Neuronal stem cell (in vitro differentiated cells): ENCODE measurements around the gene KIF26B.

Source experiments
- DNase-seq: peaks from one replicate; pipeline ENCODE4 v3.0.0-alpha.2; 2013; ENCODE audit warnings: low spot score
- H2AFZ ChIP-seq: one replicate; pipeline ENCODE4 v1.6.1; 2013; ENCODE audit warnings: mild to moderate bottlenecking, low read length, inconsistent platforms
- H2AK5ac ChIP-seq: 2 replicates; pipeline ENCODE4 v1.6.1; 2013; ENCODE audit warnings: low read depth, mild to moderate bottlenecking, inconsistent platforms, low read length, moderate library complexity, mixed read lengths
- H2BK120ac ChIP-seq: 2 replicates; pipeline ENCODE4 v1.6.1; 2013; ENCODE audit warnings: low read depth, mild to moderate bottlenecking, inconsistent platforms, low read length, moderate library complexity, mixed read lengths
- H2BK12ac ChIP-seq: one replicate; pipeline ENCODE4 v1.6.1; 2013; ENCODE audit warnings: low read length, inconsistent platforms
- H2BK15ac ChIP-seq: 2 replicates; pipeline ENCODE4 v1.6.1; 2013; ENCODE audit warnings: mild to moderate bottlenecking, low read length, inconsistent platforms, mixed read lengths
- H2BK5ac ChIP-seq: one replicate; pipeline ENCODE4 v1.6.1; 2013; ENCODE audit warnings: inconsistent platforms, mild to moderate bottlenecking, low read length, moderate library complexity
- H3K14ac ChIP-seq: one replicate; pipeline ENCODE4 v1.6.1; 2013; ENCODE audit warnings: low read length, inconsistent platforms
- H3K18ac ChIP-seq: 2 replicates; pipeline ENCODE4 v1.6.1; 2013; ENCODE audit warnings: low read length, inconsistent platforms
- H3K23ac ChIP-seq: 2 replicates; pipeline ENCODE4 v1.6.1; 2013; ENCODE audit warnings: low read depth, mild to moderate bottlenecking, mixed read lengths, low read length, inconsistent platforms; ENCODE audit not compliant: poor library complexity
- H3K27ac ChIP-seq: replicated peaks from 3 replicates; pipeline ENCODE4 v1.5.1; 2013; ENCODE audit warnings: low read length, inconsistent platforms
- H3K27me3 ChIP-seq, 3 experiments: 2 replicates each; pipeline ENCODE4 v1.6.1; 2013; ENCODE audit warnings: low read length in 3 of 3, mild to moderate bottlenecking in 2 of 3, inconsistent platforms in 1 of 3, low read depth in 1 of 3, mixed read lengths in 1 of 3, moderate library complexity in 1 of 3; ENCODE audit not compliant: control insufficient read depth in 3 of 3, insufficient read depth in 3 of 3
- H3K36me3 ChIP-seq, 2 donors: replicated peaks in 1 of 2; 2 replicates each; pipeline ENCODE4 v1.6.1; 2013; ENCODE audit warnings: low read length in 2 of 2; ENCODE audit not compliant: control insufficient read depth in 2 of 2, insufficient read depth in 2 of 2
- H3K4ac ChIP-seq: 2 replicates; pipeline ENCODE4 v1.6.1; 2013; ENCODE audit warnings: inconsistent platforms, mild to moderate bottlenecking, low read length, moderate library complexity
- H3K4me1 ChIP-seq, 2 donors: 1 replicate in 1 of 2; 2 replicates in 1 of 2; pipeline ENCODE4 v1.6.1; 2013; ENCODE audit warnings: low read length in 2 of 2, low read depth in 1 of 2; ENCODE audit not compliant: control insufficient read depth in 2 of 2, insufficient read depth in 1 of 2
- H3K4me2 ChIP-seq: one replicate; pipeline ENCODE4 v1.6.1; 2013; ENCODE audit warnings: mild to moderate bottlenecking, low read length, inconsistent platforms; ENCODE audit not compliant: insufficient read depth, poor library complexity, severe bottlenecking
- H3K4me3 ChIP-seq, 2 donors: 2 replicates each; pipeline ENCODE4 v1.5.1; 2013; ENCODE audit warnings: low read length in 2 of 2, mild to moderate bottlenecking in 2 of 2, inconsistent platforms in 1 of 2, moderate library complexity in 1 of 2
- H3K79me1 ChIP-seq: one replicate; pipeline ENCODE4 v1.6.1; 2013; ENCODE audit warnings: low read depth, mild to moderate bottlenecking, inconsistent platforms, low read length, moderate library complexity
- H3K9ac ChIP-seq: one replicate; pipeline ENCODE4 v1.6.1; 2013; ENCODE audit warnings: mild to moderate bottlenecking, low read depth, low read length, inconsistent platforms; ENCODE audit not compliant: poor library complexity
- H3K9me3 ChIP-seq, 2 donors: replicated peaks in 1 of 2; 2 replicates each; pipeline versions ENCODE3 to v1.6.1; 2013; ENCODE audit warnings: low read length in 2 of 2, mild to moderate bottlenecking in 2 of 2, inconsistent platforms in 1 of 2, low read depth in 1 of 2, mixed read lengths in 1 of 2, moderate library complexity in 1 of 2; ENCODE audit not compliant: control insufficient read depth in 2 of 2, insufficient read depth in 1 of 2
- H4K8ac ChIP-seq: one replicate; pipeline ENCODE4 v1.6.1; 2013; ENCODE audit warnings: low read depth, mild to moderate bottlenecking, inconsistent platforms, low read length, moderate library complexity
- H4K91ac ChIP-seq: one replicate; pipeline ENCODE4 v1.6.1; 2013; ENCODE audit warnings: low read length, low read depth, mild to moderate bottlenecking, inconsistent platforms; ENCODE audit not compliant: poor library complexity
- WGBS, 2 donors: extraction: QIAGEN DNeasy Blood & Tissue Kit; methylation state at CpG; one replicate each; pipeline ENCODE4 v1.1.7; 2013; ENCODE audit warnings: missing lambda C conversion rate in 2 of 2, mixed read lengths in 1 of 2; ENCODE audit not compliant: insufficient read length in 2 of 2, insufficient replicate concordance in 1 of 2; ENCODE audit errors: extremely low coverage in 2 of 2; 5-methylcytosine and 5-hydroxymethylcytosine counted together

KIF26B gene

DNA sequence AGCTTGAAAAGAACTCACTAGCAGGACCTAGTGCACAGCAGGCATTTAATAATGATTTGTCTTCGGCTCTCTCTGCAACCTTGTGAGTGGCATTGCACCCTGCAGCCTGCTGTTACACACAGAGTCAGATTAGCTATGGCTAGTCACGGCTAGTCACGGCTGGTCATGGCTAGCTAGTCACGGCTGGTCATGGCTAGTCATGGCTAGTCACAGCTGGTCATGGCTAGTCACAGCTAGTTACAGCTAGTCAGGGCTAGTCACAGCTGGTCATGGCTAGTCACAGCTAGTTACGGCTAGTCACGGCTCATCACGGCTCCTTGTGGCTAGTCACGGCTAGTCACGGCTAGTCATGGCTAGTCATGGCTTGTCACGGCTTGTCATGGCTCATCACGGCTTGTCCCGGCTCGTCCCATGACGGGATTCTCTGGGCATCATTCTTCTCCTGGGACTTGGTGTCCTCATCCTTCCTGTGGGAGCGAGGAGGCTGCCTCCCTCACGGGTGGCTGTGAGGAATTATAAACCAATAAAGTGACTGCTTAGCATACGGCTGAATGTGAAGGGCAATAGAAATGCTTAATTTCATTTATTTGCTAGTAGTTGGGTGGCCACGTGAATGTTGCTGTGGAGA is 12.5 kb upstream of the KIF26B start:
- H3K4me1 ChIP-seq: no peaks in the 10 kb centered on the region
- no peaks in the 10 kb centered on the region for H3K27me3 ChIP-seq
- peak overlapping the region; percentile 58 for H3K23ac ChIP-seq
- H3K9me3 ChIP-seq: no peaks in the 10 kb centered on the region
- WGBS, 2 donors: no CpG with 5 or more reads among the region's 18 CpGs
- no peak for DNase-seq
- H2BK15ac ChIP-seq: no peak overlapping the region
- H3K4me2 ChIP-seq: no peak overlapping the region
- peak overlapping the region; percentile 14 for H4K91ac ChIP-seq
- H3K9ac ChIP-seq: no peak overlapping the region
- no peak overlapping the region for H2AFZ ChIP-seq
- no peak overlapping the region for H3K18ac ChIP-seq
- no peak overlapping the region for H3K4ac ChIP-seq
- no peak overlapping the region for H3K27ac ChIP-seq
- no peak overlapping the region for H3K4me3 ChIP-seq
- peak overlapping the region; percentile 87 for H4K8ac ChIP-seq
- H3K79me1 ChIP-seq: no peaks in the 10 kb centered on the region
- no peak overlapping the region for H2BK120ac ChIP-seq
- no peak overlapping the region for H2AK5ac ChIP-seq
- H3K36me3 ChIP-seq: no peaks in the 10 kb centered on the region
- H3K14ac ChIP-seq: peak overlapping the region; percentile 67
- no peak overlapping the region for H2BK5ac ChIP-seq
- no peak overlapping the region for H2BK12ac ChIP-seq

DNA sequence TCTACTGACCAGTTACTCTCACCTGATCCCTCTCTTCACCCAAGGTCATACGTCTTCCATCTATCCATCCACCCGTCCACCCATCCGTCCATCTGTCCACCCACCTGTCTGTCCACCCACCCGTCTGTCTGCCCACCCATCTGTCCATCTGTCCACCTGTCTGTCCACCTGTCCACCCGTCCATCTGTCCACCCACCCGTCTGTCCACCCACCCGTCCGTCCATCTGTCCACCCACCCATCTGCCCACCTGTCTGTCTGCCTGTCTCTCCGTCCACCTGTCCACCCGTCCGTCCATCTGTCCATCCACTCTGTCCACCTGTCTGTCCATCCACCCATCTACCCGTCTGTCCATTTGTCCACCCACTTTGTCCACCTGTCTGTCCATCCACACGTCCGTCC is 11.8 kb upstream of the KIF26B start:
- no peak for DNase-seq
- no peak overlapping the region for H4K8ac ChIP-seq
- no CpG with 5 or more reads among the region's 14 CpGs for WGBS, 2 donors

DNA sequence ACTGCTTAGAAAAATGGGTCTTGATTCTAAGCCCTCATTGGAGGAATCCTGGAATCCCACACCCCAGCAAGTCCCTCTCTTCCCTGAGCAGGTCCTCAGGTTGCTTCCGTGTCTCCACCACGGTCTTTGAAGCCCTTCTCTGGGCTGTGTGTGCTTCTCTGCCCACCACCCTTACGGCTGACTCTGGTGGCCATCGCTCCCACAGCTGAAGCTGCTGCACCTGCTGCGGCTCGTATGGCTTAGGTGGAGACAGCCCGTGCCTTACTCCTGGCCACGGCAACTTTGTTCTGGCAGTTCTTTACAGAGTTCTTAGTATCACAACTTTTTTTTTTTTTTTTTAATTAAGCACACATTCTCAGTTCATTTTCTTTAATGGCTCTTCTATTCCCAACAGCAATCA is 10.9 kb upstream of the KIF26B start:
- H3K4me3 ChIP-seq: peak overlapping the region in 1 of 2 donors; percentile 22
- H4K91ac ChIP-seq: no peak overlapping the region
- no peak overlapping the region for H3K27ac ChIP-seq
- no peak overlapping the region for H4K8ac ChIP-seq
- H3K36me3 ChIP-seq: no peaks in the 10 kb centered on the region
- H3K9ac ChIP-seq: no peak overlapping the region
- no peak overlapping the region for H3K4me2 ChIP-seq
- H3K27me3 ChIP-seq: no peaks in the 10 kb centered on the region
- H2BK120ac ChIP-seq: no peak overlapping the region
- no peak overlapping the region for H2BK5ac ChIP-seq
- H3K79me1 ChIP-seq: no peaks in the 10 kb centered on the region
- no peak overlapping the region for H3K4ac ChIP-seq
- no peak overlapping the region for H3K23ac ChIP-seq
- no peak overlapping the region for H2AFZ ChIP-seq
- no peak for DNase-seq
- H3K4me1 ChIP-seq: no peaks in the 10 kb centered on the region
- H2AK5ac ChIP-seq: peak overlapping the region; percentile 13
- WGBS, 2 donors: no CpG with 5 or more reads among the region's 8 CpGs
- no peak overlapping the region for H2BK12ac ChIP-seq
- no peak overlapping the region for H3K14ac ChIP-seq
- peak overlapping the region; percentile 53 for H3K18ac ChIP-seq
- H3K9me3 ChIP-seq: no peaks in the 10 kb centered on the region
- H2BK15ac ChIP-seq: no peak overlapping the region

More for the DNA sequence above, 11.8 kb upstream of the KIF26B start:
- Histone ChIP-seq H4K91ac (no peak overlapping the region), H3K27me3 (no peaks in the 10 kb centered on the region), H3K4me1 (no peaks in the 10 kb centered on the region), H3K36me3 (no peaks in the 10 kb centered on the region), H2AFZ (no peak overlapping the region), H3K27ac (no peak overlapping the region), H2BK5ac (no peak overlapping the region), H2BK120ac (no peak overlapping the region), H2AK5ac (no peak overlapping the region), H3K4me2 (no peak overlapping the region), H3K14ac (peak overlapping the region; percentile 3), H3K4ac (no peak overlapping the region), H3K23ac (no peak overlapping the region), H3K4me3 (no peak overlapping the region), H2BK12ac (no peak overlapping the region), H3K9ac (no peak overlapping the region), H3K79me1 (no peaks in the 10 kb centered on the region), H2BK15ac (no peak overlapping the region), H3K18ac (no peak overlapping the region), H3K9me3 (no peaks in the 10 kb centered on the region)

DNA sequence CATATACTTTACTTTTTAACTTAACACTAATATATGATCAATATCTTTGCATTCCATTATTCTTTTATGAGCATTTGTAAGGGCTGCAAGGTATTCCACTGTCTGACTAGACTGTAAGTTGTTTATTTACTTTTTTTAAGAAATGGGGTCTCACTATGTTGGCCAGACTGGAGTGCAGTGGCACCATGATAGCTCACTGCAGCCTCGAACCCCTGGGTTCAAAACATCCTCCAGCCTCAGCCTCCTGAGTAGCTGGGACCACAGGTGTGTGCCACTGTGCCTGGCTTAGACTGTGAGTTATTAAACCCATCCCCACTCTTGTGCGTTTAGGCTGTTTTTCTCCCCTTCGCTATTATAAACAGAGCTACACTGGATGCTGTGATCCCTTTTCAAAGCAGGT is 6.7 kb upstream of the KIF26B start:
- H3K27me3 ChIP-seq: no peaks in the 10 kb centered on the region
- no peaks in the 10 kb centered on the region for H3K36me3 ChIP-seq
- no peak overlapping the region for H3K4ac ChIP-seq
- no peak overlapping the region for H4K91ac ChIP-seq
- no CpG with 5 or more reads among the region's 3 CpGs for WGBS, 2 donors
- no peak overlapping the region for H2AK5ac ChIP-seq
- H3K23ac ChIP-seq: no peak overlapping the region
- no peak for DNase-seq
- H4K8ac ChIP-seq: no peak overlapping the region
- H3K4me3 ChIP-seq: no peak overlapping the region
- H2BK5ac ChIP-seq: no peak overlapping the region
- no peak overlapping the region for H3K18ac ChIP-seq
- H3K79me1 ChIP-seq: no peaks in the 10 kb centered on the region
- H2AFZ ChIP-seq: no peak overlapping the region
- H3K14ac ChIP-seq: no peak overlapping the region
- H2BK15ac ChIP-seq: no peak overlapping the region
- H3K27ac ChIP-seq: no peak overlapping the region
- H3K4me1 ChIP-seq: peaks cover 0 to 1% of the 10 kb centered on the region in 2 donors
- H3K4me2 ChIP-seq: no peak overlapping the region
- no peak overlapping the region for H2BK120ac ChIP-seq
- peaks cover 0 to 4% of the 10 kb centered on the region in 2 donors for H3K9me3 ChIP-seq
- H3K9ac ChIP-seq: no peak overlapping the region
- no peak overlapping the region for H2BK12ac ChIP-seq
